Kidney tubule cell (primary cell): Measurements from ENCODE around the gene SHROOM1.

Experiments
- DNase-seq: peaks from one replicate; pipeline ENCODE4 v3.0.0-alpha.2; 2018; ENCODE audit warnings: low spot score

The SHROOM1 gene

GRCh38 chr5:132776938-132777208, 53.6 kb downstream of the SHROOM1 start:
- no peak for DNase-seq

- DNase-seq, result peak; percentile 67
Measured at GRCh38 chr5:132776131-132776937, 54.1 kb downstream of the SHROOM1 start.

- peak; percentile 94 for DNase-seq
Measured at GRCh38 chr5:132775476-132775961, 54.9 kb downstream of the SHROOM1 start.

GRCh38 chr5:132774896-132775295, 55.6 kb downstream of the SHROOM1 start:
- DNase-seq, result no peak

- no peak for DNase-seq
Measured at GRCh38 chr5:132774406-132774805, 56.0 kb downstream of the SHROOM1 start.

- DNase-seq, result no peak
Measured at GRCh38 chr5:132773601-132774355, 56.7 kb downstream of the SHROOM1 start.

GRCh38 chr5:132773114-132773513, 57.3 kb downstream of the SHROOM1 start:
- no peak for DNase-seq

GRCh38 chr5:132772291-132773070, 58.0 kb downstream of the SHROOM1 start:
- no peak for DNase-seq
